Activated T-cell treated with anti-CD3 and anti-CD28 coated beads, Interleukin-2, amount 50 U/mL, for 48 hours (primary cell): ENCODE data around the gene CAPN7.
"Not testable (repeated sequence)": the region's sequence is repeated elsewhere in the genome, so short reads cannot be mapped to it uniquely, and the experiment has no call there.

Experiments used
- DNase-seq, 2 experiments: peaks; one replicate each; pipeline ENCODE4 v3.0.0-alpha.2; 2020

Gene CAPN7

DNA sequence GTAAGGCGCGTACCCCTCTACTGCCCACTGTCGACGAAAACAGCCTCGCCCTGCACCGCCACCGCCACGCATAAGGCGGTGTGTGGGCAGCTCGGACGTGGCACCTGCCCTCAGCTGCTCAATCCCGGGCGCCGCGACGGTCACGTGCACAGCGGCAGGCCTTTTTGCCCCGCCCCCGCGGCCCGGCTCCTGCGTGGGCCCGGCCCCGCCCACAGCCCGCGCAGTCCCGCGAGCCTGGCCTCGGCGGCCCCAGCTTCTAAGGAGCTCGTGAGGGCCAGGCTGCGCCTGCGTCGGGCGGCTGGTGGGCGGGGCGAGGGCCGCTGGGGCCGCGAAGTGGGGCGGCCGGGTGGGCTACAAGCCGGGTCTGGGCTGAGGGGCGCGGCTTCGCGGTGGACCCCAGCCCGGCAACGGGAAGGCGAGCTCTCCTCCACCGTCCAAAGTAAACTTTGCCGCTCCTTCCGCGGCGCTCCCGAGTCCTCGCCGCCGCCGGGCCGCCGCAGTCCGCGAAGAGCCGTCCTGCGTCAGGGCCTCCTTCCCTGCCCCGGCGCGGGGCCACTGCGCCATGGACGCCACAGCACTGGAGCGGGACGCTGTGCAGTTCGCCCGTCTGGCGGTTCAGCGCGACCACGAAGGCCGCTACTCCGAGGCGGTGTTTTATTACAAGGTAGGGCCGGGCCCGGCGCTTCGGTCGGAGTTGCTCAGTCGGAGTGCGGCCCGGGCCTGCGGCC, at the start of gene CAPN7:
Gene CAPN7, plus strand, starts transcription at position 313 of the 728 bp plus-strand sequence. Its CDS starts 250 bp downstream, at position 563.
- peak; percentile 96 to 97 for DNase-seq

DNA sequence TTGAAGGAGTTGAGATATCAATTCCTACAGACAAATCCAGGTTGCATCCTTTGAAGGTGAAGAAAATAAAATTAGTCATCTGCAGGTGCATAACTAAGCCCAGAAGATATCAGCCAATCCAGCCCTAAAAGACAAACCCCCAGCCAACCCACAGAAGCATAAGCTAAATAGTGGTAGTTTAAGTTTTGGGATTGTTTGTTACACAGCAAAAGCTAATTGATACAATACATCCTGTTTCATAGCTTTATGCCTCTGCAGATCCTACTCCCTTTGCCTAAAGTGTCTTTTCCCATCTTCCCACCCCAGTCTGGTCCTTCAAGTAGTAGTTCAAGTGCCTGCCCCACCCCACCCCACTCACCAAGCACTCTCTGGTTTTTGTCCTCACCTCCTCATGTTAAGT, 48.6 kb upstream of the CAPN7 start:
- no peak for DNase-seq

DNA sequence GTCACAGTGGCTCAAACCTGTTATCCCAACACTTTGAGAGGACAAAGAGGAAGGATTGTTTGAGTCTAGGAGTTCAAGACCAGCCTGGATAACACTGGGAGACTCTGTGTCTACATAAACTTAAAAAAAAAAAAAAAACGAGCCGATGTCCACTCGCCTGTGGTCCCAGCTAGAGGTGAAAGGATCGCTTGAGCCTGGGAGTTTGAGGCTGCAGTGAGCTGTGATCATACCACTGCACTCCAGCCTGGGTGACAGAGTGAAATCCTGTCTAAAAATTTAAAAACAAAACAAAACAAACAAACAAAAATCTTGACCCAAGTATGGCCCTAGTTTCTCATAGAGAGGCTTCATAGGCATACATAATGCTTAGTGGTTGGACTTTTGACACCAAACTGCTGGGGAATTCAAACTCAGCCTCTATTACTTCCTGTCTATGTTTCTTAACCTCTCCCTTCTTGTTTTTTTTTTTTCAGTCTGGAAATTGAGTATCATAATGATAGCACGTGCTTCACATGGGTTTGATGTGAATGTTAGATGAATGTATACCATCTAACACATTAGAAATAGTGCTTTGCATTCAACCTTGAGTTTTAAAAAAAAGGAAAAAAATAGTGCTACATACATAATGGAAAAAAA, 46.4 kb upstream of the CAPN7 start:
- no peak for DNase-seq

DNA sequence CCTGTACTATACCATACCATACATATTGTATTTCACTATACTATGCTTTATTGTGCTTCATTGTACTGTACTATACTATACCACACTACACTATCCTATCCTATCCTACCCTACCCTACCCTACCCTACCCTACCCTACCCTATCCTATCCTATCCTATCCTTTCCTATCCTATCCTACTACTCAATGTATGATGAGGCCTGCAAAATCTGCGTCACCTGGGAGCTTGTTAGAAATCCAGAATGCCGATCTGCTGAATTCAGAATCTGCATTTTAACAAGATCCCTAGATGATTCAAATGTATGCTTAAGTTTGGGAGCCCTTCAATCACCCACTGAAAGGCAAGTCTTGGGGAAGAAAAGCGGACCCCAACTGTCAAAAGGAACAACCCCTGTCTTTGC, 45.4 kb upstream of the CAPN7 start:
- DNase-seq, result no peak

DNA sequence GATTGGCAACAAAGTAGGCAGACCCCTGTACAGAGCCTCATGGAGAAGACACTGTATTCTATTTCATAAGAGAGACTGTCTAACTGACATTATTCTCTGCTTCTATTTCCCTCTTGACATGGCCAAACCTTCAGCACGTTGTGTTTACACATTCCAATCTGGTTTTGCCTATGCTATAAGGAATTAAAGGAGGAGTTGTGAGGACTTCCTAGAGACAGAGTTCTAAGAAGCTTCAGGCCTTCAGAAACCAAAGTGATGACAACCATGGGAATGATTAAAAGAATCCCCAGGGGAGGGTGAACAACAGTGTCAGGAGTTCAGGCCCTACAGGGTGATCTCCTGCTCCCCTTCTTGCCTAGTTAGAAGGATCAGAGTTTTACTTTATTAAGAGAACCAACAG, 44.9 kb upstream of the CAPN7 start:
- DNase-seq, result no peak

DNA sequence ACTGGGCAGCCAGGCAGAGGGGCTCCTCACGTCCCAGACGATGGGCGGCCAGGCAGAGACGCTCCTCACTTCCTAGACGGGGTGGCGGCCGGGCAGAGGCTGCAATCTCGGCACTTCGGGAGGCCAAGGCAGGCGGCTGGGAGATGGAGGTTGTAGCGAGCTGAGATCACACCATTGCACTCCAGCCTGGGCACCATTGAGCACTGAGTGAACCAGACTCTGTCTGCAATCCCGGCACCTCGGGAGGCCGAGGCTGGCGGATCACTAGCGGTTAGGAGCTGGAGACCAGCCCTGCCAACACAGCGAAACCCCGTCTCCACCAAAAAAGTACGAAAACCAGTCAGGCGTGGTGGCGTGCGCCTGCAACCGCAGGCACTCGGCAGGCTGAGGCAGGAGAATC, 42.4 kb upstream of the CAPN7 start:
- DNase-seq, result not testable (repeated sequence)

DNA sequence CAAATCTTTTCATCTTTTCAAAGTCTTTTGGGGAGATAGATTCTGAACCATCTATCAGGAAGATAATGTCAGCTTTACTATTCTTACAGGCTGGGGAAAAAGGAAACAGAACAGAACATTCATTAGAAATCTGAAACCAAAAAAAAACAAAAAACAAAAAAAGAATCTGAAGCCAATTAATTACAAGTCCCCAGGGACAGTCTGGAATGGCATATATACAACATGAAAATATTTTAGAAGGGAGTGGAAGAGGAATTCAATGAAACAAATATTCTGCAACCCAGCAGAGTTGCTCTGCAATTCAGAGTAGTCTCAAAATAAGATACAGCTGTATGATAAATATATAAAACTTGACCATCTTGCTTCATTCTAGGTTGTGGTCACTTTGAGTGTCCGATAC, 41.7 kb upstream of the CAPN7 start:
- no peak for DNase-seq

DNA sequence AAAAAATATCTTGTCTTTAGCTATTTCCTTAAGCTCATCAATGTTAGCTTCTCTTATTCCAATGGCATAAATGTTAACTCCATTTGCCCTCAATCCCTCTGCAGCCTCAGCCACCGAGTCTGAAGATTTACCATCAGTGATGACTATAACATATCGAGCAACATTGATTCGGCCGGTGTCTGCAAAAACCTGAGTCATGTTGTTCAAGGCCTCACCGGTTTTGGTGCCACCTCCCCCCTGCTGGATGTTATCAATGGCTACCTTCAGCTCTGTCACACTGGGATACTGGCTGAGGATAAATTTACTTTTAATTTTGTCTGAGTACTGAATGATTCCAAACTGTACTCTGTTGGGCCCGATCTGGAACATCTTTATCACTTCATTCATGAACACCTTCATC, 41.0 kb upstream of the CAPN7 start:
- DNase-seq, result no peak

DNA sequence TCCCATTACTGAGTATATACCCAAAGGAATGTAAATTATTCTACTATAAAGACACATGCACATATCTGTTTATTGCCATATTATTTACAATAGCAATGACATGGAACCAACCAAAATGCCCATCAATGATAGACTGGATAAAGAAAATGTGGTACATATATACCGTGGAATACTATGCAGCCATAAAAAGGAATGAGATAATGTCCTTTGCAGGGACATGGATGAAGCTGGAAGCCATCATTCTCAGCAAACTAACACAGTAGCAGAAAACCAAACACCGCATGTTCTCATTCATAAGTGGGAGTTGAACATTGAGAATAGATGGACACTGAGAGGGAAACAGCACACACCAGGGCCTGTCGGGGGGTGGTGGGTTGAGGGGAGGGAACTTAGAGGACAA, 39.7 kb upstream of the CAPN7 start:
- DNase-seq, result not testable (repeated sequence)

DNA sequence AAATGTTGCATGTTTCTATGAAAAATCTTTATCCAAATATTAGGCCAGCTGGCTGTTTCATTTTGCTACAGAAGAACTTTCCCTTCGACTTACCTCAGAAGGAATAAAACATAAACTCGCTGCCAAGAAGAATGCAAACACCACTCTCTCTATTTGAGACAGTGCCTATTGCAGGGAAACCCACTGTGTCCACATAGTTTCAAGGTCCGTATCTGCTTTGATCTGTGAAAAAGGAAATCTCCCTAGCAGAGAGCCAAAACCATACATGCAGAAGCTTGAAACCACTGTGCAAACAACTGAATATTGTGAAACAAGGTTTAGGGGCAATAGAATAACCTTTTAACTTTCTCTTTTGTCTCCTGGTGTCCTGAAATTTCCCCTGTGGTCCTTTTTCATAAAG, 35.0 kb upstream of the CAPN7 start:
- no peak for DNase-seq

DNA sequence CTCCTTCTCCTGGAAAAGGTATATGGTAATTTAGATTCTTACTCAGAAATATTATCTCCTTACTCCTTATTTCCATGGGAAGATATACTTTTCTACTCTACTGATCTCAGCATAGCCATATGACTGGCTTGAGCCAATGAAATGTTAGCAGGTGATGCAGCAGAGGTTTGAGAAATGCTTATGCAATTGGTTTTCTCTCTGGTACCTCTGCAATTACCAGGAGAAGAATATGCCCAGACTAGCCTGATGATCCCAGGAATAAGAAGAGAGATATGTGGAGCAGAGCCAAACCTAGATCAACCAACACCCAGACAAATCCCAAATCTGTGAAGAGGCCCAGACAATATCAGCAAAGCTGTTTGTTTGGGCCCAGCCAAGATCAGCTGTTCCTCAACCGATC, 33.2 kb upstream of the CAPN7 start:
- DNase-seq, result no peak

DNA sequence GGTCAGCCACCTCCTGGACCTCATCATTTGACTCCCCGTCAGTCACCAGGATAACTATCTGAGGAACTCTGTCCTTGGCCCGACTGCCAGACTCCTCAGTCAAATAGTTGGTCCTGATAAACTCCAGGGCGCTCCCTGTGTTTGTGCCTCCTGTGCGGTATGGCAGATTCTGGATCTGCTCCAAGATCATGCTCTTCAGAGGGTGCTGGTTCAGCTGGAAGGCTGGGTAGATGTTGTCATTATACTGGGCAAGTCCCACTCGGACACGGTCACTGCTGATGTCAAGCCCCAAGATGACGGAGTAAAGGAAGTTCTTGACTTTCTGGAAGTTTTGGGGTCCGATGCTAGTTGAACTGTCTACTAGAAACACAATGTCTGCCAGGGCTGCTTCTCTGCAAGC, 31.1 kb upstream of the CAPN7 start:
- DNase-seq, result no peak

DNA sequence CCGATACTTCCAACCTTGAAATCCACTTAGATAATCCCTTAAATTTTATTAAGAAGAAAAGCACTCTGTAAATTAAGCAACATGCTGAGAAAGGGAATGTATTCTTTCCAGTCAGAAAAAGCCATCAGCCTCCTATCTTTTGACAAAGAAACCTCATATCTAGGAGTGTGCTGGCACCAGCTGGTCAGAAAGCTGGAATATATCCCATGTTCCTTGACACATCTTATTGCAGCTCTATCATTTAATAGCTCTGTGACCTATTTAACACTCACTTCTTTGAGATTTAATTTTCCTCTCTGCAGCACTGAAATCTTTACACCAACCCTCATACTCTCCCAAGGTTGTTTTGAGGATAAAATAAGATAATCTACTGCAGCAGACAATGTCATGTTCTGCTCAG, 30.4 kb upstream of the CAPN7 start:
- no peak for DNase-seq

DNA sequence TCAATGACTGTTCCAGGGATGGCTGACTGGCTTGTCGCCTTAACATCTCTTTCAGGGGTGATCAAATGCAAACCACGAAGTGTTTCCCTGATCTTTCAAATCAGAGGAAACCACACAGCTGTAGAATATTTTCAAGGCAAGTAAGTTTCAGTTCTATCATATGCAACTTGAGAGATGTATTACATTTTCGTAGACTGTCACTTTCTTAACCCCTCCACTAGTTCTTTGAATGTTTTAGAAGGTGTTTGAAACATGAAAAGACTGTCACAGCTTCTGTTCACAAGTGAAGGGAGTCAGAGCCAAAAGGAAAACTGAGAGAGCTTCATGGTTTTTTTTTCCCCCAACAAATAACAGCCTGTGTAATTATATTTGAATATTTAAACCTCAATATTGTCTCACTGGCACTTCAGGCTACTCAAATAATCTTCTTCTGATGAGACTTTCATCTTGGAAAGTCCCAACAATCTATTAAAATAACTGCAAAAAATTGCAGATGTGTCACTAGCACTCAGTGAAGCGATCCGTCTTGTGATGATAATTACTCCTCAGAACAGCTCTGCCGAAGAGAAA, 25.9 kb upstream of the CAPN7 start:
- DNase-seq, result no peak

DNA sequence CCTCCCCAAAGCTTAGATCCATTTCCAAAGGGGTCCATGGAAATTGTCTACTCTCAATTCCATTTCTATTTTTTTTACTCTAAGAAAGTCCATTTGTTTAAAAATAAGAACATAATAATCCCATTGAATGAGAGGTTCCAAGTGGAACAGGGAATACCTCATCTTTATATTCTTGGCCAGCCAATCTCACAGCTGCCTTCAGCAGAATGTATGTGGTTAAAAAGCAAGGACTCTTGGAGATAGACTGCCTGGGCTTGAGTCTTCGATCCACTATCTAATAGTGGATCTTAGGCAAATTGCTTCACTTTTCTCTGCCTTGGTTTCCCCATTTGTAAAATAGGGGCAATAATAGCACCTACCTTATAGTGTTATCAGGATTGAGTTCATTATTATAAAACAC, 24.5 kb upstream of the CAPN7 start:
- DNase-seq, result no peak

DNA sequence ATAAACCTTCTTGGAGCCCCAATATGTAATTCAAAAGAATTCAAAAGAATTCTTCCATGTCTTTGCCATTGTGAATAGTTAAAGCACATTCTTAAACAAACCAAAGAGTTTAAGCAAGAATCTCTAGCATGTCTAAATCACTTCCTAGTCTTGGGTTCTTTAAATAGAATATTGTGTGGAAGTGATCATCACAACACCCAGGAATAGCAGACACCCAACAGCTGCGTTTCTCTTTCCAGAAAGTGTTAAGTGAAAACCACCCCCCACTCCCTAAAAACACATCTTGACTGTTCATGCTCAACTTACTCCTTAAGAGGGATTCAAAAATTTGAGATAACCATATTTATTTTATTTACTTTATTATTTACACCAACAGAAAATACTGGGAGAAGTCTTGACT, 24.1 kb upstream of the CAPN7 start:
- no peak for DNase-seq

DNA sequence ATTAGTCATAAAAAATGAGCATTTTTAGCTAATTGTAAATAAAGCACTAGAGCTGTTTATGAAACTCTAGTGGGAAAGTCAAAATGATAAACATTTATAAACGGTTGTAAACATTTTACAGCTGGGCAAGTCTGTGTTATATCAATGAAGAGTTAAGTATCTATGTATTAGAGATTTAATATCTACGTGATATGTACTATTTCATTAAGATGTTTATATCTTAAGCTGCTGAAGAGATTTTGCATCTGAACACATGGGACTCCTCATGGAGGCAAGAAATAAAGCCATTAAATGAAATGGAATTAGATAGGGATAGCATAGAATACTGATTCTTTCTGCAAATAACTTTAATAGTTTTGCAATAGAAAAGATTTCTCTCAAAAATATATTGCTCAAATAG, 23.0 kb upstream of the CAPN7 start:
- no peak for DNase-seq

DNA sequence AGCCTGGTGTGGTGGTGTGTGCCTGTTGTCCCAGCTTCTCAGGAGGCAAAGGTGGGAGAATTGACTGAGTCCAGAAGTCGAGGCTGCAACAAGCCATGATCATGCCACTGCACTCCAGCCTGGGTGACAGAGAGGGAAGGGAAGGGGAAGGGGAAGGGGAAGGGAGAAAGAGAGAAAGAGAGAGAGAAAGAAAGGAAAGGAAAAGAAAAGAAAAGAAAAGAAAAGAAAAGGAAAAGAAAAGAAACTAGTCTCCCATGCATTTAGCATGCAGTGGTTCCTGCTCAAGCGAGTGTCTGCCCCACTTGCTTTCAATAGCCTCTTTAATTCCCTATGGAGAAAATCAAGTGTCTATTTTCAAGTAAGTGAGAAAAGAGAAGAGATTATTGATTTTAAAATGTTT, 20.6 kb upstream of the CAPN7 start:
- no peak for DNase-seq

DNA sequence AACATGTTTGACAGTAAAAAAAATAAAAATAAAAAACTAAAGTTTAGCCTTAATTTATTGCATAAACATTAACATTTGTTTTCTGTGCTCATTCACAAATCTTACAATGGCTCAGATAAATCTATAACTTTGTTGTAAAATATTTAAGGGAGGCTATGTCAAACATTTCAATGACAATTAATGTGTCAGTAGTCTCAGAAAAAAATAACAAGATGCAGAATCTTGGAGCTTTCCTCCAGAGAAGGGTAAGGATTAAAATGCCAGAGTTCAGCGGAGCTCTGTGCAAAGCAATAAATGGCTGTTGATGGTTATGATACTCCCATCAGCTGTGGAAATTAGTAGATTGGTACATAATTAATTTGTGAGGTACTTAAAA, 20.0 kb upstream of the CAPN7 start:
- DNase-seq, result no peak

DNA sequence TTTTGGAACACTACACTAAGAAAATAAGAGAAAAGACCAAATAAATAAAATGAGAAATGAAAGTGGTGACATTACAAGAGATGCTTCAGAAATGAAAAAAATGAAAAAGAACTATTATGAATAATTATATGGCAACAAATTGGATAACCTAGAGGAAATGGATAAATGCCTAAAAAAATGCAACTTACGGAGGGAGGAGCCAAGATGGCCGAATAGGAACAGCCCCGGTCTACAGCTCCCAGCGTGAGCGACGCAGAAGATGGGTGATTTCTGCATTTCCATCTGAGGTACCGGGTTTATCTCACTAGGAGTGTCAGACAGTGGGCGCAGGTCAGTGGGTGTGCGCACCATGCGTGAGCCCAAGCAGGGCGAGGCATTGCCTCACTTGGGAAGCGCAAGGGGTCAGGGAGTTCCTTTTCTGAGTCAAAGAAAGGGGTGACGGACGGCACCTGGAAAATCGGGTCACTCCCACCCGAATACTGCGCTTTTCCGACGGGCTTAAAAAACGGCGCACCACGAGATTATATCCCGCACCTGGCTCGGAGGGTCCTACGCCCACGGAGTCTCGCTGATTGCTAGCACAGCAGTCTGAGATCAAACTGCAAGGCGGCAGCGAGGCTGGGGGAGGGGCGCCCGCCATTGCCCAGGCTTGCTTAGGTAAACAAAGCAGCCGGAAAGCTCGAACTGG, 19.4 kb upstream of the CAPN7 start:
- not testable (repeated sequence) for DNase-seq

DNA sequence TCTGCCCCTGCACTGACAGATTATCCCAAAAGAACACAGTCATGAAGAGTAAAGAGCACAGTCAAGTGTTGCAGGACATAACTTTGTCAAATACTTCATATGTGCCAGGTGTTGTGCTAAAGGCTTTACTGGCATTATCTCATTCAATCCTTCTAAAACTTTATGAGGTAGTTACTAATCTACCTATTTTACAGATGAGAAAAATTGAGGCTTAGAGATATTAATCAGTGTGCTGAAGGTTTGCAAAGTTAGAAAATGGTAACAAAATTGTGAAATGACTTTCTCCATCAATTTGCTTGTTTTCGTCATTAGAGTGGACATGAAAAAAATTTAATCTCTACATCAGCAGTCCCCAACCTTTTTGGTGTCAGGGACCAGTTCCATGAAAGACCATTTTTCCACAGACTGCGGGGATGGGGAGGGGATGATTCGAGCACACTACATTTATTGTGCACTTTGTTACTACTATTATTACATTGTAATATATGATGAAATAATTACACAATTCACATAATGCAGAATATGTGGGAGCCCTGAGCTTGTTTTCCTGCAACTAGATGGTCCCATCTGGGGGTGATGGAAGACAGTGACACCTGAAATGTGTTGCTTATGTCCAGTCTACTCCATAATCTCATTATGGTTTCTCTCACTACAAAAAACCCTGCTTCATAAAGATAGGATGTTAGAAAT, 8.6 kb upstream of the CAPN7 start:
- DNase-seq, result no peak

DNA sequence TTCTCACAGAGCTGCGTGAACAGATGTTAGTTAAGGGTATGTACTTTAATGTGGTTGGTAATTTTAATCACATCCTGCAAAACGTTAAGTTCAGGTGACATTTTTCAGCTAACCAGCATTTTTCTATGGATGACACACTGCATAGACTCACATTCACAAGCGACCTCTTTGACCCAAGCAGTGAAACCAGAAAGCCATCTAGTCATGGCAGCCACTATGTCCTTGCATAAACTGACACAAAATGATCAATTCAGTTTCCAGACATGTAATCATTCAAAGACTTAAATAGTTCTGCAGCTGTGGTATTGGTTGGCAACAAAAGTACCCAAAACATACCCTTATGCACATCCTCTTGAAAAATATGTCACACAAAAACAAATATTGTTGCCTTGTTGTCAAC, 7.4 kb upstream of the CAPN7 start:
- DNase-seq, result no peak

DNA sequence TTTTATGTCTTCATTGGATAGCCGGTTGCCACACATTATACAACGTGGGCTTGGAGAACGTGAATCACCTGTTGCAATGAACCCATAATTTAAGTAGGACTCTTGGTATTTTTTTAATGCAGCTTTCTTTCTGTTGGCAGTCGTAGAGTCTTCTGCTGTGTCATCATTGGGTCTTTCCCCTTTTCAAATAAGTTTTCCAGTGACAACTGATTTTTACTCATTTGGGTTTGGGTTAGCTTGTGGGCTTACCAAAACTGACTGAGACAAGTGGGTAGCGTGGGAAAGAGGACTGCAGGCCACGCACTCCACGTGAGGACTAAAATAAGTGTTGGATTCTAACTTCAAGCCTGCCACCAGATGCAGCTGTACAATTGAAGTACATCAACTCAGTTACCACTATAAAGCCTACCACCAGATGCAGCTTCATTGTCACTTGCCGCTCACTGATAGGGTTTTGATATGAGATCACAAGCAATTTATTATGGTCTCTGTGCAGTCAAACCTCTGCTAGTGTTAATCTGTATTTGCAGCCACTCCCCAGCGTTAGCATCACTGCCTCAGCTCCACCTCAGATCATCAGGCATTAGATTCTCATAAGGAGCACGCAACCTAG, 6.4 kb upstream of the CAPN7 start:
- no peak for DNase-seq
